A549 (cell line): Measurements from ENCODE around the gene APRT. TPM values are rescaled to one million over a fixed set of nuclear protein-coding genes. Genes with fewer than 3 reads are reported as not detected.

Source experiments
- ATAC-seq, 2 experiments: fragments of 200-7000 bp in 1 of 2; fragments of >200 bp in 1 of 2; cut with Nextera tagmentation in 1 of 2; cut with Tn5 transposase in 1 of 2; 3 replicates each; pipeline versions ENCODE4 v1.8.0 to v1.9.1; 2018 to 2020; ENCODE audit warnings: mild to moderate bottlenecking in 1 of 2, moderate library complexity in 1 of 2
- CTCF ChIA-PET: fragments of 300-600 bp; sonication (Branson Sonifier 250); formaldehyde crosslinking; extraction: SDS; loops from one replicate; lab custom pipeline; 2021; ENCODE audit warnings: antibody characterized with exemption, inconsistent platforms; lab: Yijun Ruan, JAX
- POLR2A ChIA-PET: fragments of 350-600 bp; formaldehyde crosslinking; extraction: SDS; loops from one replicate; lab custom pipeline; 2021; ENCODE audit warnings: antibody characterized with exemption, inconsistent platforms; lab: Yijun Ruan, JAX
- DNase-seq, 2 experiments: peaks; one replicate each; pipeline versions ENCODE4 v3.0.0 to v3.0.0-alpha.2; 2011 to 2016; ENCODE audit warnings: low read depth in 1 of 2, low spot score in 1 of 2
- FAIRE-seq: peaks from 2 replicates; lab custom pipeline; 2011; peaks lifted over from hg19 to GRCh38; lab: Jason Lieb, UNC
- H3K27ac ChIP-seq, 2 experiments: fragments of >200 bp; sonication (Bioruptor Twin); formaldehyde crosslinking; 3 replicates each; pipeline ENCODE4 v1.5.1; 2016 to 2017
- H3K4me1 ChIP-seq: fragments of >200 bp; sonication (Bioruptor Twin); formaldehyde crosslinking; 3 replicates; pipeline ENCODE4 v1.6.1; 2016
- H3K4me2 ChIP-seq: fragments of >200 bp; sonication (Bioruptor Twin); formaldehyde crosslinking; 3 replicates; pipeline ENCODE4 v1.6.1; 2016
- H3K4me3 ChIP-seq: fragments of >200 bp; sonication (Bioruptor Twin); formaldehyde crosslinking; 3 replicates; pipeline ENCODE4 v1.5.1; 2016
- H3K9me3 ChIP-seq: fragments of >200 bp; sonication (Bioruptor Twin); formaldehyde crosslinking; 3 replicates; pipeline ENCODE4 v1.6.1; 2016
- CBX2 ChIP-seq: fragments of 200-600 bp; sonication (generic); IDR thresholded peaks from 2 replicates; pipeline ENCODE4 v1.6.1; 2016; ENCODE audit warnings: low read depth, mild to moderate bottlenecking, borderline replicate concordance
- CEBPB ChIP-seq, 2 experiments: fragments of >200 bp in 1 of 2; sonication (Bioruptor Twin) in 1 of 2; formaldehyde crosslinking in 1 of 2; IDR thresholded peaks; 2 replicates each; pipeline ENCODE4 v1.6.1; 2012 to 2016
- CHD2 ChIP-seq: fragments of 150-350 bp; IDR thresholded peaks from 2 replicates; pipeline ENCODE4 v1.6.1; 2014; ENCODE audit warnings: low read length; ENCODE audit not compliant: partially characterized antibody
- EHF ChIP-seq: fragments of 250-450 bp; sonication (Bioruptor Pico); IDR thresholded peaks from 2 replicates; pipeline ENCODE4 v1.5.0; 2020; ENCODE audit warnings: mild to moderate bottlenecking
- ELK1 ChIP-seq: fragments of 150-350 bp; IDR thresholded peaks from 2 replicates; pipeline ENCODE4 v1.6.1; 2014; ENCODE audit warnings: low read depth, mild to moderate bottlenecking, low read length
- ESRRA ChIP-seq: fragments of 150-350 bp; IDR thresholded peaks from 2 replicates; pipeline ENCODE4 v1.6.1; 2014; ENCODE audit warnings: mild to moderate bottlenecking, low read length, borderline replicate concordance
- HDAC2 ChIP-seq: fragments of 200-600 bp; sonication (generic); IDR thresholded peaks from 2 replicates; pipeline ENCODE4 v1.6.1; 2016
- HMGXB4 ChIP-seq: fragments of 250-450 bp; sonication (Bioruptor Pico); IDR thresholded peaks from 2 replicates; pipeline ENCODE4 v1.5.0; 2021; ENCODE audit warnings: mild to moderate bottlenecking, moderate library complexity, borderline replicate concordance
- HOXA7 ChIP-seq: fragments of 250-450 bp; sonication (Bioruptor Pico); IDR thresholded peaks from 2 replicates; pipeline ENCODE4 v1.5.0; 2020; ENCODE audit warnings: mild to moderate bottlenecking, moderate library complexity
- HOXB13 ChIP-seq: fragments of 250-450 bp; sonication (Bioruptor Pico); IDR thresholded peaks from 2 replicates; pipeline ENCODE4 v1.5.0; 2020; ENCODE audit warnings: low read depth, mild to moderate bottlenecking, moderate library complexity
- HOXB5 ChIP-seq: fragments of 250-450 bp; sonication (Bioruptor Pico); IDR thresholded peaks from 2 replicates; pipeline ENCODE4 v1.5.0; 2020; ENCODE audit warnings: mild to moderate bottlenecking, moderate library complexity
- JUN ChIP-seq, 2 experiments: fragments of >200 bp; sonication (Bioruptor Twin); formaldehyde crosslinking; IDR thresholded peaks; 2 replicates in 1 of 2; 3 replicates in 1 of 2; pipeline ENCODE4 v1.6.1; 2016 to 2017
- JUNB ChIP-seq: fragments of >200 bp; sonication (Bioruptor Twin); formaldehyde crosslinking; IDR thresholded peaks from 2 replicates; pipeline ENCODE4 v1.6.1; 2016
- KDM5A ChIP-seq: fragments of 200-600 bp; sonication (generic); IDR thresholded peaks from 2 replicates; pipeline ENCODE4 v1.6.1; 2016; ENCODE audit warnings: antibody characterized with exemption, mild to moderate bottlenecking
- MAFK ChIP-seq: fragments of 450-650 bp; IDR thresholded peaks from 2 replicates; pipeline ENCODE4 v1.6.1; 2014; ENCODE audit not compliant: partially characterized antibody
- MAZ ChIP-seq: fragments of 150-350 bp; IDR thresholded peaks from 2 replicates; pipeline ENCODE4 v1.6.1; 2014; ENCODE audit warnings: antibody characterized with exemption, low read depth, low read length, borderline replicate concordance
- NFE2L2 ChIP-seq: fragments of 150-350 bp; conservative IDR thresholded peaks from 2 replicates; pipeline ENCODE4 v1.6.1; 2014; ENCODE audit warnings: low read length
- PHF8 ChIP-seq: fragments of 200-600 bp; sonication (generic); IDR thresholded peaks from 2 replicates; pipeline ENCODE4 v1.6.1; 2016; ENCODE audit warnings: low read depth, mild to moderate bottlenecking, antibody characterized with exemption, moderate library complexity, borderline replicate concordance
- POLR2AphosphoS2 ChIP-seq: conservative IDR thresholded peaks from 2 replicates; pipeline ENCODE4 v1.6.1; 2012; ENCODE audit warnings: low read length, improper control_type of control experiment, inconsistent platforms
- RAD21 ChIP-seq, 2 experiments: fragments of >200 bp in 1 of 2; sonication (Bioruptor Twin) in 1 of 2; formaldehyde crosslinking in 1 of 2; IDR thresholded peaks in 1 of 2; conservative IDR thresholded peaks in 1 of 2; 2 replicates in 1 of 2; 3 replicates in 1 of 2; pipeline ENCODE4 v1.6.1; 2012 to 2018; ENCODE audit warnings: inconsistent platforms in 1 of 2
- RFX5 ChIP-seq: fragments of 450-650 bp; IDR thresholded peaks from 2 replicates; pipeline ENCODE4 v1.7.1; 2014; ENCODE audit warnings: antibody characterized with exemption, mild to moderate bottlenecking, moderate library complexity
- SMC3 ChIP-seq: fragments of >200 bp; sonication (Bioruptor Twin); formaldehyde crosslinking; IDR thresholded peaks from 3 replicates; pipeline ENCODE4 v1.6.1; 2018; ENCODE audit warnings: inconsistent platforms
- SREBF2 ChIP-seq: fragments of 450-650 bp; IDR thresholded peaks from 2 replicates; pipeline ENCODE4 v1.6.1; 2014; ENCODE audit warnings: mild to moderate bottlenecking, moderate library complexity
- TFCP2L1 ChIP-seq: fragments of 250-450 bp; sonication (Bioruptor Pico); IDR thresholded peaks from 2 replicates; pipeline ENCODE4 v1.5.0; 2021; ENCODE audit warnings: mild to moderate bottlenecking
- TP53 ChIP-seq: fragments of 250-450 bp; sonication (Bioruptor Pico); IDR thresholded peaks from 2 replicates; pipeline ENCODE4 v1.5.0; 2021; ENCODE audit warnings: mild to moderate bottlenecking, moderate library complexity
- USF2 ChIP-seq: fragments of 450-650 bp; IDR thresholded peaks from 2 replicates; pipeline ENCODE4 v1.6.1; 2014; ENCODE audit warnings: antibody characterized with exemption
- ZFP36 ChIP-seq: fragments of 450-650 bp; IDR thresholded peaks from 2 replicates; pipeline ENCODE4 v1.6.1; 2014; ENCODE audit warnings: borderline replicate concordance; ENCODE audit not compliant: partially characterized antibody
- ZNF302 ChIP-seq: fragments of 250-450 bp; sonication (Bioruptor Pico); IDR thresholded peaks from 2 replicates; pipeline ENCODE4 v1.9.0; 2021; ENCODE audit warnings: inconsistent platforms, mild to moderate bottlenecking, moderate library complexity
- WGBS: methylation state at CpG from one replicate; pipeline ENCODE4 v1.1.6; 2017; ENCODE audit errors: missing lambda C conversion rate; 5-methylcytosine and 5-hydroxymethylcytosine counted together
- polyA plus RNA-seq, 4 experiments: library from polyadenylated mRNA; depleted of rRNA in 3 of 4; stranded (reverse); fragments of >200 nt; fragmentation: RNase III in 1 of 4; extraction: RNeasy Plus Mini Kit Qiagen cat#74134 plus additional on column Dnase treatment in 1 of 4; gene quantifications; 2 replicates in 3 of 4; 3 replicates in 1 of 4; pipeline ENCODE4 v1.2.3, GENCODE V29; 2011 to 2017
- TF ChIP-seq, protein P1 (sequence below): IDR thresholded peaks from 2 replicates; pipeline ENCODE4 v1.6.1; 2012
- TF ChIP-seq, protein P2 (sequence below): fragments of 200-600 bp; sonication (generic); IDR thresholded peaks from 2 replicates; pipeline ENCODE4 v1.6.1; 2016; ENCODE audit warnings: antibody characterized with exemption, mild to moderate bottlenecking, moderate library complexity

APRT gene
- polyA plus RNA-seq, 2 of the 4 experiments (the other 2 are of a cell fraction) = 115 to 258 TPM

DNA sequence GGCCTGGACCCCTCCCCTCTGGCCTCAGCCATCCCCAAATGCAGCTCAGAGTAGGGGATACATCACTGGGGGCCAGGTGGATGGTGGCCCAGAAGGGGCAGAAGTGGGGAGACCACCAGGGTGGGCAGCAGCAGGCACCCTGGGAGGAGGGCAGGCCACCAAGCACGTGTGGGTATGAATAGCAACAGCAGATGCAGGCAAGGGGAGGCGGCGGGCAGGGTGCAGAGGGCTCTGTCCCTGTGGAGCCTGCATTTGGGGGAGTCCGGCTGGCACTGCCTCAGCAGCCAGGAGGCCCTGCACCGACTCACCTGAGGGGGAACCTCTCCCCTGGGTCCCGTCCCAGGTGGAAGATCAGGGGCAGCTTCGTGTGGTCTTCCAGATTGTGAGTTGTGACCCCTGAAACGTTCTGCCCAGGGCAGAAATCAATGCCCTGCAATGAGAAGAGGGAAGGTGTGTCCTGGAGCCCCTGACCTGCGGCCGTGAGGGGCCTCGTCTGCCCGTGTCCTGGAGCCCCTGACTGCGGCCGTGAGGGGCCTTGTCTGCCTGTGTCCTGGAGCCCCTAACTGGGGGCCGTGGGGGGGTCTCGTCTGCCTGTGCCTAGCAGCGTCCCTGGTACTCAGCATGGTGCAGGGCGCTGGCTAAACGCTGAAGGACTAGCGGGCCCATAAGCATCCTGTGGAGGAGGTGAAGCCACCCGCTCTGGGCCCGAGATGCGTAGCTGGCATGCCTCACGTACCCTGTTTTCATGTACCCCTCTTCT is 10.7 kb upstream of the APRT start:
- H3K4me3 ChIP-seq = no peak overlapping the region
- no peak overlapping the region for H3K27ac ChIP-seq
- no peaks in the 10 kb centered on the region for H3K4me1 ChIP-seq
- ATAC-seq (no peak), DNase-seq (no peak), FAIRE-seq (no peak)
- H3K4me2 ChIP-seq = no peak overlapping the region
- TF ChIP-seq MAFK (no peak), HOXB5 (no peak), CEBPB (IDR thresholded peaks at IDR 0.05) (no peak), HOXB13 (CRISPR knock-in tag) (no peak), SREBF2 (no peak), ELK1 (no peak), HDAC2 (no peak), MAZ (no peak), ZFP36 (no peak), POLR2AphosphoS2 (no peak), KDM5A (no peak), SMC3 (no peak), USF2 (no peak), EHF (no peak), CHD2 (no peak)
- TF ChIP-seq, protein P1, sequence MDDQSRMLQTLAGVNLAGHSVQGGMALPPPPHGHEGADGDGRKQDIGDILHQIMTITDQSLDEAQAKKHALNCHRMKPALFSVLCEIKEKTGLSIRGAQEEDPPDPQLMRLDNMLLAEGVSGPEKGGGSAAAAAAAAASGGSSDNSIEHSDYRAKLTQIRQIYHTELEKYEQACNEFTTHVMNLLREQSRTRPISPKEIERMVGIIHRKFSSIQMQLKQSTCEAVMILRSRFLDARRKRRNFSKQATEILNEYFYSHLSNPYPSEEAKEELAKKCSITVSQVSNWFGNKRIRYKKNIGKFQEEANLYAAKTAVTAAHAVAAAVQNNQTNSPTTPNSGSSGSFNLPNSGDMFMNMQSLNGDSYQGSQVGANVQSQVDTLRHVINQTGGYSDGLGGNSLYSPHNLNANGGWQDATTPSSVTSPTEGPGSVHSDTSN = no peak
- TF ChIP-seq, protein P2, sequence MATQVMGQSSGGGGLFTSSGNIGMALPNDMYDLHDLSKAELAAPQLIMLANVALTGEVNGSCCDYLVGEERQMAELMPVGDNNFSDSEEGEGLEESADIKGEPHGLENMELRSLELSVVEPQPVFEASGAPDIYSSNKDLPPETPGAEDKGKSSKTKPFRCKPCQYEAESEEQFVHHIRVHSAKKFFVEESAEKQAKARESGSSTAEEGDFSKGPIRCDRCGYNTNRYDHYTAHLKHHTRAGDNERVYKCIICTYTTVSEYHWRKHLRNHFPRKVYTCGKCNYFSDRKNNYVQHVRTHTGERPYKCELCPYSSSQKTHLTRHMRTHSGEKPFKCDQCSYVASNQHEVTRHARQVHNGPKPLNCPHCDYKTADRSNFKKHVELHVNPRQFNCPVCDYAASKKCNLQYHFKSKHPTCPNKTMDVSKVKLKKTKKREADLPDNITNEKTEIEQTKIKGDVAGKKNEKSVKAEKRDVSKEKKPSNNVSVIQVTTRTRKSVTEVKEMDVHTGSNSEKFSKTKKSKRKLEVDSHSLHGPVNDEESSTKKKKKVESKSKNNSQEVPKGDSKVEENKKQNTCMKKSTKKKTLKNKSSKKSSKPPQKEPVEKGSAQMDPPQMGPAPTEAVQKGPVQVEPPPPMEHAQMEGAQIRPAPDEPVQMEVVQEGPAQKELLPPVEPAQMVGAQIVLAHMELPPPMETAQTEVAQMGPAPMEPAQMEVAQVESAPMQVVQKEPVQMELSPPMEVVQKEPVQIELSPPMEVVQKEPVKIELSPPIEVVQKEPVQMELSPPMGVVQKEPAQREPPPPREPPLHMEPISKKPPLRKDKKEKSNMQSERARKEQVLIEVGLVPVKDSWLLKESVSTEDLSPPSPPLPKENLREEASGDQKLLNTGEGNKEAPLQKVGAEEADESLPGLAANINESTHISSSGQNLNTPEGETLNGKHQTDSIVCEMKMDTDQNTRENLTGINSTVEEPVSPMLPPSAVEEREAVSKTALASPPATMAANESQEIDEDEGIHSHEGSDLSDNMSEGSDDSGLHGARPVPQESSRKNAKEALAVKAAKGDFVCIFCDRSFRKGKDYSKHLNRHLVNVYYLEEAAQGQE = no peak
- H3K9me3 ChIP-seq = no peaks in the 10 kb centered on the region
- POLR2A ChIA-PET = interaction anchor here (1.2 kb wide), 1 partner anchor 11 kb away, joined by 4 read pairs; the partner anchor contains the start of gene APRT
- CTCF ChIA-PET = interaction anchor here (0.6 to 2.2 kb wide), 4 partner anchors 8 to 85 kb away, joined by 3 to 17 read pairs (median 4); partner anchors contain the start of genes APRT, GALNS and TRAPPC2L
- WGBS = 93% methylated on average over 18 of the region's 24 CpGs

GRCh38 chr16:88821168-88821850 is 9.6 kb upstream of the APRT start:
- DNase-seq (no peak), ATAC-seq (no peak), FAIRE-seq (no peak)
- no peak overlapping the region for H3K27ac ChIP-seq
- H3K4me2 ChIP-seq = no peak overlapping the region
- no peak overlapping the region for H3K4me3 ChIP-seq
- no peaks in the 10 kb centered on the region for H3K4me1 ChIP-seq
- POLR2A ChIA-PET = interaction anchor here (1.0 to 1.2 kb wide), 2 partner anchors 9 to 10 kb away, joined by 3 to 4 read pairs; partner anchors contain the start of gene APRT
- CTCF ChIA-PET = interaction anchor here (1.0 to 2.2 kb wide), 3 partner anchors 9 to 346 kb away, joined by 3 to 17 read pairs (median 3); partner anchors contain the start of gene APRT
- 88% methylated on average over 17 of the region's 22 CpGs for WGBS
- no peaks in the 10 kb centered on the region for H3K9me3 ChIP-seq
- TF ChIP-seq HMGXB4 = no peak
- TF ChIP-seq TFCP2L1 (CRISPR knock-in tag) = no peak
- no peak for TF ChIP-seq CBX2
- no peak for TF ChIP-seq ZNF302 (CRISPR knock-in tag)
- TF ChIP-seq NFE2L2 = no peak
- no peak for TF ChIP-seq RFX5
- no peak for TF ChIP-seq PHF8
- TF ChIP-seq ESRRA = no peak
- no peak for TF ChIP-seq JUNB
- TF ChIP-seq HOXA7 (CRISPR knock-in tag) = no peak
- no peak for TF ChIP-seq RAD21 (conservative IDR thresholded peaks at IDR 0.05 in 1 of 2, IDR thresholded peaks at IDR 0.05 in 1 of 2)
- TF ChIP-seq JUN (IDR thresholded peaks at IDR 0.05) = no peak
- no peak for TF ChIP-seq TP53 (CRISPR knock-in tag)
